Measurements from ENCODE around the gene ZNF503. TPM values are rescaled to one million over a fixed set of nuclear protein-coding genes. Genes with fewer than 3 reads are reported as not detected.

ZNF503 gene
- total RNA-seq, 1 donor, result 7.8 TPM

GRCh38 chr10:75446508-75446907 is 44.9 kb upstream of the ZNF503 start:
- H3K4me3 ChIP-seq (ENCODE audit: low read depth, low read length), result no peak overlapping the region
- no peak for TF ChIP-seq CTCF (IDR thresholded peaks at IDR 0.05; ENCODE audit: insufficient read depth, low read depth, low read length)
- DNase-seq (ENCODE audit: low read depth), result no peak

- no peak for TF ChIP-seq CTCF (IDR thresholded peaks at IDR 0.05; ENCODE audit: insufficient read depth, low read depth, low read length)
- H3K4me3 ChIP-seq (ENCODE audit: low read depth, low read length), result no peak overlapping the region
- DNase-seq (ENCODE audit: low read depth), result no peak
Observed at GRCh38 chr10:75444781-75445386, 43.3 kb upstream of the ZNF503 start.

DNA sequence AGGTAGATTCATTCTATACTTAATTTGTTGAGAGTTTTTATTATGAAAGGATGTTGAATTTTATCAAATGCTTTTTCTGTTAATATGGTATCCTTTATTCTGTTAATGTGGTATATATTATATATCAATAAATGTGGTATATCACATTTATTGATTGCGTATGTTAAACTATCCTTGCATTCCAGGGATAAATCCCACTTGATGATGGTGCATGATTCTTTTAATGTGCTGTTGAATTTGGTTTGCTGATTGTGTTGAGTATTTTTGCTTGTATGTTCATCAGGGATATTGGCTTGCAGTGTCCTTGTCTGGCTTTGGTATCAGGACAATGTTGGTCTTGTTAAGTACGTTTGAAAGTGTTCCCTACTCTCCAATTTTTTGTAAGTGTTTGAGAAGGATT is 41.8 kb upstream of the ZNF503 start:
- H3K4me3 ChIP-seq (ENCODE audit: low read depth, low read length), result no peak overlapping the region
- DNase-seq (ENCODE audit: low read depth), result no peak
- TF ChIP-seq CTCF (IDR thresholded peaks at IDR 0.05; ENCODE audit: insufficient read depth, low read depth, low read length), result no peak

GRCh38 chr10:75441682-75442081 is 40.1 kb upstream of the ZNF503 start:
- no peak overlapping the region for H3K4me3 ChIP-seq (ENCODE audit: low read depth, low read length)
- DNase-seq (ENCODE audit: low read depth), result no peak
- no peak for TF ChIP-seq CTCF (IDR thresholded peaks at IDR 0.05; ENCODE audit: insufficient read depth, low read depth, low read length)

DNA sequence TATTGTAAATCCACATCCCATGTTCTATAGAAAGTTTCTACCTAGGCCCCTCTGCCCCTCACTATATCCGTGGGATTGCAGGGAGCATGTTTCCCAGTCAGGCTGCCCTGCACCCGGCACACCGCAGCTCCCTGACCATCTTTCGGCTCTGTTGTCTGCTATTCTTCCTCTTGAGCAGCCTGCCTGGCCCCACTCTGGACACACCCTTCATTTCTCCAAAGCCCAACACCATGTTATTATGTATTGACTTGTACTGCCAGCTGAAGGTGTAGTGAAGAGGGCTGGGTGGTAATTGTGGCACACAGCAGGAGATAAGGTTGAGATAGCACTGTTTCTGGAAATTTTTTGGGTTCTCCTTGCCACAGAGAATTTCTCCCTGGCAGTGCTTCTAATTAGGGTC is 39.6 kb upstream of the ZNF503 start:
- TF ChIP-seq CTCF (IDR thresholded peaks at IDR 0.05; ENCODE audit: insufficient read depth, low read depth, low read length), result no peak
- no peak for DNase-seq (ENCODE audit: low read depth)
- no peak overlapping the region for H3K4me3 ChIP-seq (ENCODE audit: low read depth, low read length)

DNA sequence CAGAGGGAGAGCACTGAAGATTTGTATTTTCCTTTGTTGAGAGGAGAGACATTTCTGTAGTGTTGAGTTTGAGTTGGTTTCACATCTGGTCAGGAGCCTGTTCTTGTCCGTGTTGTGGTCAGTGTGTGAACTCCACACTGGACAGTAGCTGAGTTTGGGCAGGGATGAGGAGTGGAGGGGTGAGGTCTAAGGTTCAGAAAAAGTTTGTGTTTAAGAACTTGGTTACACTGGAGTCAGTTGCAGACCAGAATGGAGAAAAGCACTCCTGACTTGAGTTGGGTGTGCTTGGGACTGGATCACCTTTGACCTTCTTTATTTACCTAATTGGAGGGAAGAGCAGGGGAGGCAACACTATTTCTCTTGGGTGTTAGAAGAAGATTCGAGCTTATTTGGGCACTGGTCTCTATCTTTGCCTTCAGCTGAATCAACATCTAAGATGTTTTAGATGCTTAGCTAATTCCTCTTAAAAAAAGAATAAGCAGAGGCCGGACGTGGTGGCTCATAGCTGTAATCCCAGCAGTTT is 38.8 kb upstream of the ZNF503 start:
- no peak overlapping the region for H3K4me3 ChIP-seq (ENCODE audit: low read depth, low read length)
- TF ChIP-seq CTCF (IDR thresholded peaks at IDR 0.05; ENCODE audit: insufficient read depth, low read depth, low read length), result no peak
- no peak for DNase-seq (ENCODE audit: low read depth)

DNA sequence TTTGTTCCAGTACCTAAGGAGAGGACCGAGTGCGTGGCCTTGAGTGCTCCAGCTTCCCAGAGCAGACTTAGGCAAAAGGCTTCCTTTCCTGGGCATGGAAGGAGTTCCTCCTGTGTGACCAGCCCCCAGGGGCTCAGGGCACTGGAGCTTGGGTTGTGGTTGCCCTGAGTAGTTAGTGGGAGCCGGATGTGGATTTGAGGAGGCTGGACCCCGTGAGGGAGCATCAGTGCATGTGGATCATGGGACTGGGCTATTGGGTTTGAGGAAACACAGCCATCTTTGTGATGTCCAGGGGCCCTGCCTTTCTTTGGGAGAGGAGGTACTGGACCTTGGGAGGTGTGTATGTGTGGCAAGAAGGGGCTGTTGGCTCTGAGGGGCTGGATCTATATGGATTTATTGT is 38.2 kb upstream of the ZNF503 start:
- no peak for DNase-seq (ENCODE audit: low read depth)
- no peak overlapping the region for H3K4me3 ChIP-seq (ENCODE audit: low read depth, low read length)
- no peak for TF ChIP-seq CTCF (IDR thresholded peaks at IDR 0.05; ENCODE audit: insufficient read depth, low read depth, low read length)

Data from fibroblast of villous mesenchyme (primary cell).